HG03575 (cell line): ENCODE measurements around the gene KCNJ1.

ENCODE experiments used
- ATAC-seq: cut with Tn5 transposase; IDR thresholded peaks from one replicate; pipeline ENCODE4 v1.9.1; 2021; ENCODE audit not compliant: unreplicated experiment, insufficient number of reproducible peaks, low FRiP score; ENCODE audit errors: extremely low read depth

KCNJ1 gene

GRCh38 chr11:128888034-128888985 lies 21.2 kb upstream of the KCNJ1 start:
- ATAC-seq = no peak

GRCh38 chr11:128886406-128887124 lies 19.5 kb upstream of the KCNJ1 start:
- ATAC-seq = no peak

- ATAC-seq = no peak
These were observed 17.7 kb upstream of the KCNJ1 start for GRCh38 chr11:128884703-128885338.

GRCh38 chr11:128884054-128884453 lies 17.0 kb upstream of the KCNJ1 start:
- ATAC-seq = no peak

GRCh38 chr11:128882451-128882850 lies 15.4 kb upstream of the KCNJ1 start:
- ATAC-seq = no peak

GRCh38 chr11:128881221-128881620 lies 14.1 kb upstream of the KCNJ1 start:
- ATAC-seq = no peak

- ATAC-seq = no peak
These were observed 12.7 kb upstream of the KCNJ1 start for GRCh38 chr11:128879817-128880216.

GRCh38 chr11:128878455-128878854 lies 11.4 kb upstream of the KCNJ1 start:
- no peak for ATAC-seq

GRCh38 chr11:128877726-128878125 lies 10.6 kb upstream of the KCNJ1 start:
- no peak for ATAC-seq

GRCh38 chr11:128876133-128876650 lies 9.1 kb upstream of the KCNJ1 start:
- ATAC-seq = no peak

GRCh38 chr11:128874427-128874826 lies 7.3 kb upstream of the KCNJ1 start:
- ATAC-seq = no peak

- ATAC-seq = no peak
These were observed 5.5 kb upstream of the KCNJ1 start for GRCh38 chr11:128872594-128872993.

- no peak for ATAC-seq
These were observed 5.0 kb upstream of the KCNJ1 start for GRCh38 chr11:128872094-128872493.

GRCh38 chr11:128871168-128871610 lies 4.1 kb upstream of the KCNJ1 start:
- ATAC-seq = no peak

GRCh38 chr11:128868841-128869671 lies 2.0 kb upstream of the KCNJ1 start:
- no peak for ATAC-seq

GRCh38 chr11:128865490-128865889 lies 1.6 kb downstream of the KCNJ1 start:
- no peak for ATAC-seq

GRCh38 chr11:128862908-128863660 lies 4.0 kb downstream of the KCNJ1 start:
- ATAC-seq = no peak

GRCh38 chr11:128862406-128862805 lies 4.7 kb downstream of the KCNJ1 start:
- no peak for ATAC-seq
